ENCODE data around the gene CCDC57. TPM values are rescaled to one million over a fixed set of nuclear protein-coding genes. Genes with fewer than 3 reads are reported as not detected.

Gene CCDC57
- total and polyA plus RNA-seq, 8 donors: 19.6 to 176 (median 25.4) TPM

GRCh38 chr17:82180776-82181528, 31.7 kb downstream of the CCDC57 start:
- H3K4me3 ChIP-seq: no peak overlapping the region
- intact Hi-C loops (cut with DNase I): no loop called here
- no peak for FAIRE-seq
- peak in 3 of 6 donors; percentile 36 to 45 (median 45) for DNase-seq
- H3K36me3 ChIP-seq: peaks cover 0 to 19% (median 0%) of the 10 kb centered on the region in 3 donors
- WGBS, 2 donors: 65 to 79% methylated on average over 31 of the region's 31 CpGs
- H3K27ac ChIP-seq: no peak overlapping the region
- TF ChIP-seq, protein P1, sequence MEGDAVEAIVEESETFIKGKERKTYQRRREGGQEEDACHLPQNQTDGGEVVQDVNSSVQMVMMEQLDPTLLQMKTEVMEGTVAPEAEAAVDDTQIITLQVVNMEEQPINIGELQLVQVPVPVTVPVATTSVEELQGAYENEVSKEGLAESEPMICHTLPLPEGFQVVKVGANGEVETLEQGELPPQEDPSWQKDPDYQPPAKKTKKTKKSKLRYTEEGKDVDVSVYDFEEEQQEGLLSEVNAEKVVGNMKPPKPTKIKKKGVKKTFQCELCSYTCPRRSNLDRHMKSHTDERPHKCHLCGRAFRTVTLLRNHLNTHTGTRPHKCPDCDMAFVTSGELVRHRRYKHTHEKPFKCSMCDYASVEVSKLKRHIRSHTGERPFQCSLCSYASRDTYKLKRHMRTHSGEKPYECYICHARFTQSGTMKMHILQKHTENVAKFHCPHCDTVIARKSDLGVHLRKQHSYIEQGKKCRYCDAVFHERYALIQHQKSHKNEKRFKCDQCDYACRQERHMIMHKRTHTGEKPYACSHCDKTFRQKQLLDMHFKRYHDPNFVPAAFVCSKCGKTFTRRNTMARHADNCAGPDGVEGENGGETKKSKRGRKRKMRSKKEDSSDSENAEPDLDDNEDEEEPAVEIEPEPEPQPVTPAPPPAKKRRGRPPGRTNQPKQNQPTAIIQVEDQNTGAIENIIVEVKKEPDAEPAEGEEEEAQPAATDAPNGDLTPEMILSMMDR (IDR thresholded peaks at IDR 0.05): no peak
- peak in 2 of 4 donors; percentile 43 to 72 for ATAC-seq
- no peaks in the 10 kb centered on the region for H3K27me3 ChIP-seq
- H3K9me3 ChIP-seq: no peaks in the 10 kb centered on the region
- H3K4me1 ChIP-seq: no peaks in the 10 kb centered on the region

GRCh38 chr17:82179946-82180475, 32.6 kb downstream of the CCDC57 start:
- no peaks in the 10 kb centered on the region for H3K27me3 ChIP-seq
- no peak for FAIRE-seq
- TF ChIP-seq, protein P1 (IDR thresholded peaks at IDR 0.05): no peak
- no peaks in the 10 kb centered on the region for H3K4me1 ChIP-seq
- DNase-seq: peak in 1 of 6 donors; percentile 36
- no peaks in the 10 kb centered on the region for H3K9me3 ChIP-seq
- H3K4me3 ChIP-seq: no peak overlapping the region
- WGBS, 2 donors: 95% methylated on average over 10 of the region's 10 CpGs
- intact Hi-C loops (cut with DNase I): no loop called here
- H3K27ac ChIP-seq: no peak overlapping the region
- no peak for ATAC-seq
- H3K36me3 ChIP-seq: peaks cover 0 to 19% (median 0%) of the 10 kb centered on the region in 3 donors

GRCh38 chr17:82179412-82179811, 33.2 kb downstream of the CCDC57 start:
- Histone ChIP-seq H3K36me3 (peaks cover 0 to 19% (median 0%) of the 10 kb centered on the region in 3 donors), H3K9me3 (no peaks in the 10 kb centered on the region), H3K4me3 (no peak overlapping the region), H3K27ac (no peak overlapping the region), H3K4me1 (no peaks in the 10 kb centered on the region), H3K27me3 (no peaks in the 10 kb centered on the region)
- intact Hi-C loops (cut with DNase I): no loop called here
- ATAC-seq: no peak
- TF ChIP-seq, protein P1 (IDR thresholded peaks at IDR 0.05): no peak
- peak in 1 of 6 donors; percentile 23 for DNase-seq
- 90 to 92% methylated on average over 13 of the region's 13 CpGs for WGBS, 2 donors
- no peak for FAIRE-seq

DNA sequence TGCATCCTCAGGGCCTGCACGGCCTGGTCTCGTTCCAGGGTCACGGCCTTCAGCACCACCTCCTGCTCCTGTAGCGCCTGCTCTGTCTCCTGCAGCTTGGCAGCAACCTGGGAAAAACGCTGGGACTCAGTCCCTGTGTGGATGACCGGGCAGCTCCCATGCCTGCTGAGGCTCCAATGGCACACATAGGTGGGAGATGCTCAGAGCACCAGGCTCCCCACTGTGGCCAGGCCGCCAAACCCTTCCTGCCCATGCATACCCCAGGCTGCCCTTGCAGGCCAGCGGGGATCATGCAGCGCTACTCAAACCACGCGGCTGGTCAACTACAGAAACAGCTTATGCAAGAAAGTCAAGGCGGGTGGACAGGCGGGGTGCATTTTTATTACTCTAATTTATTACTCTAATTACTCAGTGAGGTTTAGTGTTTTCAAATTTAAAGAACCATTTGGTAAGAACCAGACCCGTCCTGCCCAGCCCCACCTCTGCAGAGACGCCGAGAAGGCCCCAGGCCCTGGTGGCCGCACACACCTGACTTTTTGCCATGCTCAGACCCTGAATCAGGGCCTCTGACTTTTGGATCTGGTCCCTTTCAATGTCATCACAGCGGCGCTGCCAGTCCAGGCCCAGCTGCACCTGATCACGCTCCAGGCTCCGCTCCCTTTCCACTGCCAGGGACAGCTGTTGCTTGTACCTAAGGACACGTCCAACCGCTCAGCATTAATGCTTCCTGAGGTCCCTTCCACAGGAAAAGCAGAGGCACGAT, 34.0 kb downstream of the CCDC57 start:
- ATAC-seq (no peak), DNase-seq (peak in 1 of 6 donors; percentile 40), FAIRE-seq (no peak)
- TF ChIP-seq, protein P1 (IDR thresholded peaks at IDR 0.05): no peak
- Histone ChIP-seq H3K4me3 (no peak overlapping the region), H3K27ac (no peak overlapping the region), H3K9me3 (no peaks in the 10 kb centered on the region), H3K27me3 (no peaks in the 10 kb centered on the region), H3K4me1 (no peaks in the 10 kb centered on the region), H3K36me3 (peaks cover 0 to 19% (median 0%) of the 10 kb centered on the region in 3 donors)
- intact Hi-C loops (cut with DNase I): no loop called here
- WGBS, 2 donors: 83 to 86% methylated on average over 24 of the region's 24 CpGs
